GM12801 (cell line): Measurements from ENCODE around the gene CTNNA3.

Source experiments
- CTCF ChIP-seq: IDR thresholded peaks from one replicate; pipeline ENCODE4 v1.5.1; 2011; ENCODE audit warnings: control low read depth; ENCODE audit not compliant: insufficient read length; ENCODE audit errors: extremely low read depth

CTNNA3 gene

GRCh38 chr10:66394342-66395063 is 1301.5 kb downstream of the CTNNA3 start:
- no peak for TF ChIP-seq CTCF

- no peak for TF ChIP-seq CTCF
Observed at GRCh38 chr10:66390926-66391325, 1305.1 kb downstream of the CTNNA3 start.

GRCh38 chr10:66381045-66381444 is 1315.0 kb downstream of the CTNNA3 start:
- no peak for TF ChIP-seq CTCF

- no peak for TF ChIP-seq CTCF
Observed at GRCh38 chr10:66378117-66378876, 1317.7 kb downstream of the CTNNA3 start.

GRCh38 chr10:66368146-66368545 is 1327.8 kb downstream of the CTNNA3 start:
- TF ChIP-seq CTCF, result no peak

GRCh38 chr10:66366163-66366562 is 1329.8 kb downstream of the CTNNA3 start:
- no peak for TF ChIP-seq CTCF

GRCh38 chr10:66365686-66366085 is 1330.3 kb downstream of the CTNNA3 start:
- TF ChIP-seq CTCF, result no peak
